SK-N-SH treated with all-trans-retinoic acid at 6 μM for 48 hours (cell line): ENCODE results near the gene DCTD.

Experiments
- ATAC-seq: fragments of 200-7000 bp; cut with Tn5 transposase; 3 replicates; pipeline ENCODE4 v1.9.1; 2020; ENCODE audit warnings: mild to moderate bottlenecking, moderate library complexity
- ARNTL ChIP-seq: fragments of 450-650 bp; formaldehyde crosslinking; IDR thresholded peaks from 2 replicates; pipeline ENCODE4 v1.5.0; 2020; ENCODE audit warnings: low read depth, mild to moderate bottlenecking, moderate library complexity, borderline replicate concordance
- CREB5 ChIP-seq: fragments of 250-450 bp; sonication (Bioruptor Pico); IDR thresholded peaks from 2 replicates; pipeline ENCODE4 v1.5.1; 2020; ENCODE audit warnings: low read depth, mild to moderate bottlenecking, moderate library complexity
- CSDC2 ChIP-seq: fragments of 250-450 bp; sonication (Bioruptor Pico); IDR thresholded peaks from 2 replicates; pipeline ENCODE4 v1.5.0; 2020; ENCODE audit warnings: mild to moderate bottlenecking, moderate library complexity
- CSRNP3 ChIP-seq: fragments of 250-450 bp; sonication (Bioruptor Pico); IDR thresholded peaks from 2 replicates; pipeline ENCODE4 v1.5.1; 2021; ENCODE audit warnings: mild to moderate bottlenecking, moderate library complexity
- ESRRG ChIP-seq: fragments of 250-450 bp; sonication (Bioruptor Pico); IDR thresholded peaks from 2 replicates; pipeline ENCODE4 v1.6.1; 2021; ENCODE audit warnings: mild to moderate bottlenecking
- GLIS3 ChIP-seq: fragments of 250-450 bp; sonication (Bioruptor Pico); IDR thresholded peaks from 2 replicates; pipeline ENCODE4 v1.5.0; 2020; ENCODE audit warnings: mild to moderate bottlenecking, moderate library complexity
- ISL1 ChIP-seq: fragments of 250-450 bp; sonication (Bioruptor Pico); IDR thresholded peaks from 2 replicates; pipeline ENCODE4 v2.1.2; 2022; ENCODE audit warnings: mild to moderate bottlenecking, moderate library complexity
- OSR1 ChIP-seq: fragments of 250-450 bp; sonication (Bioruptor Pico); IDR thresholded peaks from 2 replicates; pipeline ENCODE4 v1.8.0; 2022; ENCODE audit warnings: moderate library complexity, mild to moderate bottlenecking, inconsistent platforms
- POU6F1 ChIP-seq: fragments of 250-450 bp; sonication (Bioruptor Pico); IDR thresholded peaks from 2 replicates; pipeline ENCODE4 v1.8.0; 2021; ENCODE audit warnings: low read depth, mild to moderate bottlenecking, moderate library complexity, borderline replicate concordance
- PPARA ChIP-seq: fragments of 250-450 bp; sonication (Bioruptor Pico); IDR thresholded peaks from 2 replicates; pipeline ENCODE4 v1.5.0; 2020; ENCODE audit warnings: mild to moderate bottlenecking, borderline replicate concordance
- RARB ChIP-seq: fragments of 250-450 bp; sonication (Bioruptor Pico); IDR thresholded peaks from 2 replicates; pipeline ENCODE4 v1.8.0; 2021; ENCODE audit warnings: mild to moderate bottlenecking, moderate library complexity
- TCF4 ChIP-seq: fragments of 250-450 bp; sonication (Bioruptor Pico); IDR thresholded peaks from 2 replicates; pipeline ENCODE4 v1.8.0; 2021; ENCODE audit warnings: mild to moderate bottlenecking, moderate library complexity, borderline replicate concordance
- ZFP3 ChIP-seq: fragments of 250-450 bp; sonication (Bioruptor Pico); IDR thresholded peaks from 2 replicates; pipeline ENCODE4 v1.5.0; 2020; ENCODE audit warnings: mild to moderate bottlenecking, moderate library complexity
- ZFP30 ChIP-seq: fragments of 450-650 bp; formaldehyde crosslinking; IDR thresholded peaks from 2 replicates; pipeline ENCODE4 v1.5.0; 2022; ENCODE audit warnings: mild to moderate bottlenecking, moderate library complexity
- ZNF565 ChIP-seq: fragments of 450-650 bp; formaldehyde crosslinking; conservative IDR thresholded peaks from 2 replicates; pipeline ENCODE4 v1.5.0; 2020; ENCODE audit warnings: low read depth, mild to moderate bottlenecking, moderate library complexity
- ZNF70 ChIP-seq: fragments of 450-650 bp; formaldehyde crosslinking; IDR thresholded peaks from 2 replicates; pipeline ENCODE4 v1.5.0; 2020; ENCODE audit warnings: mild to moderate bottlenecking, moderate library complexity
- ZNF8 ChIP-seq: fragments of 450-650 bp; formaldehyde crosslinking; IDR thresholded peaks from 2 replicates; pipeline ENCODE4 v1.5.0; 2020; ENCODE audit warnings: mild to moderate bottlenecking, moderate library complexity
- TF ChIP-seq, protein P1 (sequence below): fragments of 250-450 bp; sonication (Bioruptor Pico); IDR thresholded peaks from 2 replicates; pipeline ENCODE4 v1.5.0; 2020; ENCODE audit warnings: mild to moderate bottlenecking, moderate library complexity
- TF ChIP-seq, protein P2 (sequence below): fragments of 250-450 bp; sonication (Bioruptor Pico); IDR thresholded peaks from 2 replicates; pipeline ENCODE4 v1.8.0; 2020; ENCODE audit warnings: mild to moderate bottlenecking, moderate library complexity, borderline replicate concordance

DCTD gene

DNA sequence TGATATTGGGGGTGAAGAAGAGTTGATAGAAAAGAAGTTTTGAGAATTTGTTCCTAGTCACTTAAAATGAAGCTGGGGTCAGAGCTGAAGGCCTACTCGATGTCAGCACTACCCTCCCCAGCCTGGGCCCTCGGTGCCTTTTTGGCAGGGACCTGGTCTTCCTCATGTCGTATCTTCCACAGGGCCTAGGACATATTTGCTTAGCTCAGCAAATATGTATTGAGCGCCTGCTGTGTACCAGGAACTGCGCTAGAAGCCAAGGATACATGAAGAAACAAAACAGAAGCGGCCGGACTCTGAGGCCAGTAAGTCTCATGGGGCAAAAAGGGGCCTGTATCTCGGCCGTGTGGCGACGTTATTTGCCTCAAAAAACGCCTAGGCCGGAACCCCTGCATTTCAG is 44.3 kb downstream of the DCTD start:
- ATAC-seq: no peak
- TF ChIP-seq ZNF565 (no peak), RARB (no peak), ZNF8 (CRISPR knock-in tag) (no peak), ZNF70 (CRISPR knock-in tag) (no peak), POU6F1 (no peak), TCF4 (no peak), GLIS3 (CRISPR knock-in tag) (no peak), ZFP3 (CRISPR knock-in tag) (no peak), PPARA (CRISPR knock-in tag) (no peak), CREB5 (CRISPR knock-in tag) (no peak), ISL1 (CRISPR knock-in tag) (no peak), ARNTL (CRISPR knock-in tag) (no peak), OSR1 (no peak)
- TF ChIP-seq, protein P1, sequence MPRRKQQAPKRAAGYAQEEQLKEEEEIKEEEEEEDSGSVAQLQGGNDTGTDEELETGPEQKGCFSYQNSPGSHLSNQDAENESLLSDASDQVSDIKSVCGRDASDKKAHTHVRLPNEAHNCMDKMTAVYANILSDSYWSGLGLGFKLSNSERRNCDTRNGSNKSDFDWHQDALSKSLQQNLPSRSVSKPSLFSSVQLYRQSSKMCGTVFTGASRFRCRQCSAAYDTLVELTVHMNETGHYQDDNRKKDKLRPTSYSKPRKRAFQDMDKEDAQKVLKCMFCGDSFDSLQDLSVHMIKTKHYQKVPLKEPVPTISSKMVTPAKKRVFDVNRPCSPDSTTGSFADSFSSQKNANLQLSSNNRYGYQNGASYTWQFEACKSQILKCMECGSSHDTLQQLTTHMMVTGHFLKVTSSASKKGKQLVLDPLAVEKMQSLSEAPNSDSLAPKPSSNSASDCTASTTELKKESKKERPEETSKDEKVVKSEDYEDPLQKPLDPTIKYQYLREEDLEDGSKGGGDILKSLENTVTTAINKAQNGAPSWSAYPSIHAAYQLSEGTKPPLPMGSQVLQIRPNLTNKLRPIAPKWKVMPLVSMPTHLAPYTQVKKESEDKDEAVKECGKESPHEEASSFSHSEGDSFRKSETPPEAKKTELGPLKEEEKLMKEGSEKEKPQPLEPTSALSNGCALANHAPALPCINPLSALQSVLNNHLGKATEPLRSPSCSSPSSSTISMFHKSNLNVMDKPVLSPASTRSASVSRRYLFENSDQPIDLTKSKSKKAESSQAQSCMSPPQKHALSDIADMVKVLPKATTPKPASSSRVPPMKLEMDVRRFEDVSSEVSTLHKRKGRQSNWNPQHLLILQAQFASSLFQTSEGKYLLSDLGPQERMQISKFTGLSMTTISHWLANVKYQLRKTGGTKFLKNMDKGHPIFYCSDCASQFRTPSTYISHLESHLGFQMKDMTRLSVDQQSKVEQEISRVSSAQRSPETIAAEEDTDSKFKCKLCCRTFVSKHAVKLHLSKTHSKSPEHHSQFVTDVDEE (CRISPR knock-in tag): no peak

DNA sequence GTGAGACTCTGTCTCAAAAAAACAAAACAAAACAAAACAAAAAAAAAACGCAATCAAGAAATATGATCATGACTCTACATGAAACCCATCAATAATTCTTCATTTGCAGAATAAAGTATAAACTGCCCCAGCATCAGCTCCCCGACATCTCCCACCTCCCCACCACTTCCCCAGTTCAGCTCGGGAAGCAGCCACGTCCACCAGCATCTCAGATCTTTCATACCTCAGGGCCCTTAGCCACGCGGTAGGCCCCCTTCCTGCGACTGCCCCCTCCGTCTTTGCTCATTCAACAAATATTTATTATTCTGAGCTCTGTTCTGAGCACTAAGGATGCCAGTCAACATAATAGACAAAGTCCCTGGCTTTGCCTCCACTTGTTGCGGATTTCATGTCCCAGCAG is 45.6 kb downstream of the DCTD start:
- no peak for ATAC-seq
- TF ChIP-seq PPARA (CRISPR knock-in tag) (no peak), ZFP3 (CRISPR knock-in tag) (no peak), ZNF8 (CRISPR knock-in tag) (no peak), POU6F1 (no peak), CSDC2 (CRISPR knock-in tag) (no peak), ISL1 (CRISPR knock-in tag) (no peak), TCF4 (no peak), ARNTL (CRISPR knock-in tag) (no peak), ZFP30 (CRISPR knock-in tag) (no peak), ZNF565 (no peak), ESRRG (CRISPR knock-in tag) (no peak), RARB (no peak)
- TF ChIP-seq, protein P1 (CRISPR knock-in tag): no peak

GRCh38 chr4:182869697-182870096 is 47.5 kb downstream of the DCTD start:
- no peak for ATAC-seq
- TF ChIP-seq CSRNP3 (CRISPR knock-in tag): no peak
- no peak for TF ChIP-seq CSDC2 (CRISPR knock-in tag)
- TF ChIP-seq, protein P1 (CRISPR knock-in tag): no peak
- no peak for TF ChIP-seq ZNF8 (CRISPR knock-in tag)
- TF ChIP-seq ARNTL (CRISPR knock-in tag): no peak
- TF ChIP-seq, protein P2, sequence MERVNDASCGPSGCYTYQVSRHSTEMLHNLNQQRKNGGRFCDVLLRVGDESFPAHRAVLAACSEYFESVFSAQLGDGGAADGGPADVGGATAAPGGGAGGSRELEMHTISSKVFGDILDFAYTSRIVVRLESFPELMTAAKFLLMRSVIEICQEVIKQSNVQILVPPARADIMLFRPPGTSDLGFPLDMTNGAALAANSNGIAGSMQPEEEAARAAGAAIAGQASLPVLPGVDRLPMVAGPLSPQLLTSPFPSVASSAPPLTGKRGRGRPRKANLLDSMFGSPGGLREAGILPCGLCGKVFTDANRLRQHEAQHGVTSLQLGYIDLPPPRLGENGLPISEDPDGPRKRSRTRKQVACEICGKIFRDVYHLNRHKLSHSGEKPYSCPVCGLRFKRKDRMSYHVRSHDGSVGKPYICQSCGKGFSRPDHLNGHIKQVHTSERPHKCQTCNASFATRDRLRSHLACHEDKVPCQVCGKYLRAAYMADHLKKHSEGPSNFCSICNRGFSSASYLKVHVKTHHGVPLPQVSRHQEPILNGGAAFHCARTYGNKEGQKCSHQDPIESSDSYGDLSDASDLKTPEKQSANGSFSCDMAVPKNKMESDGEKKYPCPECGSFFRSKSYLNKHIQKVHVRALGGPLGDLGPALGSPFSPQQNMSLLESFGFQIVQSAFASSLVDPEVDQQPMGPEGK: no peak
- TF ChIP-seq ZFP30 (CRISPR knock-in tag): no peak
